GM12878 (cell line): ENCODE data around the gene RNF149. TPM values are rescaled to one million over a fixed set of nuclear protein-coding genes. Genes with fewer than 3 reads are reported as not detected.
"Not testable (repeated sequence)": the region's sequence is repeated elsewhere in the genome, so short reads cannot be mapped to it uniquely, and the experiment has no call there.

Source experiments
- ATAC-seq: fragments of 200-7000 bp; cut with Tn5 transposase; 3 replicates; pipeline ENCODE4 v1.9.1; 2020; ENCODE audit warnings: mild to moderate bottlenecking, moderate library complexity
- BruUV-seq: library from RNA; stranded (reverse); fragments of 400-500 nt; replicated peaks from 2 replicates; lab custom pipeline; 2021; lab: Mats Ljungman, UMichigan
- CTCF ChIA-PET: fragments of 300-600 bp; sonication (Branson Sonifier 250); formaldehyde crosslinking; extraction: SDS; loops from one replicate; lab custom pipeline; 2021; ENCODE audit warnings: inconsistent platforms; lab: Yijun Ruan, JAX
- POLR2A ChIA-PET: fragments of 350-600 bp; formaldehyde crosslinking; extraction: SDS; loops from one replicate; lab custom pipeline; 2021; ENCODE audit warnings: inconsistent platforms; lab: Charles Lee
- RAD21 ChIA-PET: fragments of 300-600 bp; sonication (Branson Sonifier 250); formaldehyde crosslinking; loops from one replicate; lab custom pipeline; 2023; ENCODE audit warnings: antibody characterized with exemption; ENCODE audit not compliant: unreplicated experiment; lab: Charles Lee
- SMC1A ChIA-PET: fragments of 300-600 bp; sonication (Branson Sonifier 250); formaldehyde crosslinking; loops from one replicate; lab custom pipeline; 2023; ENCODE audit not compliant: unreplicated experiment, uncharacterized antibody; lab: Charles Lee
- DNase-seq: peaks from one replicate; pipeline ENCODE4 v3.0.0-alpha.2; 2011; ENCODE audit warnings: low read depth, low spot score
- FAIRE-seq: peaks from 3 replicates; lab custom pipeline; 2011; peaks lifted over from hg19 to GRCh38; lab: Jason Lieb, UNC
- H2AFZ ChIP-seq: 2 replicates; pipeline ENCODE4 v1.6.0; 2011; ENCODE audit warnings: low read depth, low read length, control low read depth; ENCODE audit not compliant: control insufficient read depth
- H3K27ac ChIP-seq: 2 replicates; pipeline ENCODE4 v1.5.1; 2011; ENCODE audit warnings: control low read depth; ENCODE audit not compliant: control insufficient read depth, insufficient read depth
- H3K27me3 ChIP-seq, 2 experiments: replicated peaks in 1 of 2; 2 replicates each; pipeline versions ENCODE4 v1.6.0 to v1.6.1; 2011; ENCODE audit warnings: low read length in 1 of 2; ENCODE audit not compliant: control insufficient read depth in 2 of 2, insufficient read depth in 2 of 2
- H3K36me3 ChIP-seq, 2 experiments: 2 replicates each; pipeline ENCODE4 v1.5.1; 2011; ENCODE audit warnings: low read length in 1 of 2; ENCODE audit not compliant: control insufficient read depth in 2 of 2, insufficient read depth in 2 of 2
- H3K4me1 ChIP-seq: 2 replicates; pipeline ENCODE4 v1.6.1; 2011; ENCODE audit warnings: mild to moderate bottlenecking, low read length, moderate library complexity, mixed read lengths; ENCODE audit not compliant: control insufficient read depth, insufficient read depth
- H3K4me2 ChIP-seq: 2 replicates; pipeline ENCODE4 v1.6.0; 2011; ENCODE audit warnings: control low read depth; ENCODE audit not compliant: control insufficient read depth, insufficient read depth
- H3K4me3 ChIP-seq: fragments of 200-600 bp; sonication (generic); 2 replicates; pipeline ENCODE4 v1.5.1; 2016
- H3K79me2 ChIP-seq: 2 replicates; pipeline ENCODE4 v1.6.0; 2011; ENCODE audit warnings: low read length; ENCODE audit not compliant: control insufficient read depth, insufficient read depth
- H3K9ac ChIP-seq: 2 replicates; pipeline ENCODE4 v1.8.0; 2011; ENCODE audit warnings: low read length, control low read depth, mixed read lengths; ENCODE audit not compliant: control insufficient read depth, insufficient read depth
- H3K9me3 ChIP-seq: replicated peaks from 3 replicates; pipeline ENCODE4 v1.5.1; 2011; ENCODE audit warnings: mild to moderate bottlenecking, low read length; ENCODE audit not compliant: control insufficient read depth, insufficient read depth
- H4K20me1 ChIP-seq: 2 replicates; pipeline ENCODE4 v1.6.0; 2011; ENCODE audit not compliant: control insufficient read depth, insufficient read depth
- EED ChIP-seq: sonication (generic); IDR thresholded peaks from 2 replicates; pipeline ENCODE4 v1.6.1; 2016; ENCODE audit warnings: antibody characterized with exemption, low read depth
- EGR1 ChIP-seq, 2 experiments: IDR thresholded peaks; 1 replicate in 1 of 2; 2 replicates in 1 of 2; pipeline ENCODE4 v1.6.1; 2011 to 2012; ENCODE audit warnings: low read depth in 2 of 2, low read length in 2 of 2, borderline replicate concordance in 1 of 2, mild to moderate bottlenecking in 1 of 2, moderate library complexity in 1 of 2
- MYB ChIP-seq: fragments of 150-350 bp; IDR thresholded peaks from 2 replicates; pipeline ENCODE4 v1.6.1; 2014; ENCODE audit warnings: mild to moderate bottlenecking, low read depth, low read length, borderline replicate concordance
- NR2F1 ChIP-seq: fragments of 450-650 bp; conservative IDR thresholded peaks from 2 replicates; pipeline ENCODE4 v1.6.1; 2017; ENCODE audit warnings: mild to moderate bottlenecking
- PKNOX1 ChIP-seq: fragments of 450-650 bp; IDR thresholded peaks from 2 replicates; pipeline ENCODE4 v1.6.1; 2016; ENCODE audit warnings: mild to moderate bottlenecking
- RBBP5 ChIP-seq: fragments of 200-600 bp; sonication (generic); conservative IDR thresholded peaks from 2 replicates; pipeline ENCODE4 v1.6.1; 2016
- RCOR1 ChIP-seq: conservative IDR thresholded peaks from 2 replicates; pipeline ENCODE4 v1.6.1; 2012; ENCODE audit warnings: low read depth, low read length, improper control_type of control experiment
- STAT1 ChIP-seq: fragments of 450-650 bp; conservative IDR thresholded peaks from 2 replicates; pipeline ENCODE4 v1.6.1; 2014; ENCODE audit warnings: antibody characterized with exemption, mild to moderate bottlenecking
- TARDBP ChIP-seq: IDR thresholded peaks from 2 replicates; pipeline ENCODE4 v1.6.1; 2016; ENCODE audit warnings: borderline replicate concordance
- ZBTB11 ChIP-seq: fragments of 450-650 bp; formaldehyde crosslinking; IDR thresholded peaks from 2 replicates; pipeline ENCODE4 v1.5.0; 2022; ENCODE audit warnings: mild to moderate bottlenecking, missing genetic modification characterization
- ZBTB33 ChIP-seq: fragments of 450-650 bp; IDR thresholded peaks from 2 replicates; pipeline ENCODE4 v1.6.1; 2017; ENCODE audit warnings: mild to moderate bottlenecking
- WGBS: methylation state at CpG from one replicate; pipeline ENCODE4 v1.1.6; 2016; ENCODE audit warnings: low lambda C conversion rate; ENCODE audit not compliant: insufficient replicate concordance, insufficient coverage; ENCODE audit errors: missing lambda C conversion rate; 5-methylcytosine and 5-hydroxymethylcytosine counted together
- in situ Hi-C: fragments of 300-500 bp; cut with MboI; formaldehyde crosslinking; loops from 9 replicates; pipeline ENCODE4 v1.14.3; 2018; ENCODE audit warnings: mixed read lengths
- intact Hi-C: fragments of 100-400 bp; cut with micrococcal nuclease; formaldehyde crosslinking; loops from one replicate; pipeline ENCODE4 v1.14.2; 2022; ENCODE audit not compliant: unreplicated experiment
- polyA plus RNA-seq, 11 experiments: library from polyadenylated mRNA; depleted of rRNA in 4 of 11; unstranded in 6 of 11; stranded (reverse) in 5 of 11; fragments of >200 nt; fragmentation: Nextera tagmentation in 4 of 11; fragmentation: Illumina TruSeq in 1 of 11; extraction: Ambion mirVana in 4 of 11; extraction: Trizol in 1 of 11; gene quantifications; 1 replicate in 1 of 11; 2 replicates in 10 of 11; pipeline versions ENCODE4 v1.2.1 to v1.2.3, GENCODE V29; 2011 to 2016; ENCODE audit warnings: inconsistent platforms in 2 of 11, missing spikeins in 2 of 11, low read depth in 1 of 11
- total RNA-seq, 4 experiments: library from RNA; depleted of rRNA in 3 of 4; stranded (reverse); fragments of >200 nt in 3 of 4; fragmentation: Illumina TruSeq in 1 of 4; extraction: Trizol in 1 of 4; gene quantifications; 2 replicates each; pipeline versions ENCODE4 v1.2.1 to v1.2.3, GENCODE V29; 2013 to 2021

RNF149 gene
- total and polyA plus RNA-seq, 10 of the 15 experiments (the other 5 are each of a cell fraction or from before 2014, with no cell fraction given), result 5.2 to 38.4 (median 16.3) TPM

- in situ Hi-C loops, H3K9ac ChIP-seq, H2AFZ ChIP-seq, SMC1A ChIA-PET, H3K27ac ChIP-seq, H3K4me3 ChIP-seq, DNase-seq, ATAC-seq, H3K27me3 ChIP-seq, H3K79me2 ChIP-seq, BruUV-seq, H4K20me1 ChIP-seq, H3K9me3 ChIP-seq, FAIRE-seq, H3K4me1 ChIP-seq, H3K36me3 ChIP-seq, POLR2A ChIA-PET, H3K4me2 ChIP-seq: not testable (repeated sequence)
- 49% methylated on average over 4 of the region's 4 CpGs for WGBS
- intact Hi-C loops, result loop anchor here (5.0 kb wide), 1 partner anchor 50 kb away; no protein-coding TSS in a partner anchor
- ChIA-PET CTCF (interaction anchor here (0.7 kb wide), 1 partner anchor 10 kb away, joined by 3 read pairs; no protein-coding TSS in a partner anchor), RAD21 (interaction anchor here (1.1 kb wide), 1 partner anchor 10 kb away, joined by 3 read pairs; no protein-coding TSS in a partner anchor)
These were observed 44.1 kb upstream of the RNF149 start for GRCh38 chr2:101352631-101353030.

GRCh38 chr2:101351207-101351606 is 42.7 kb upstream of the RNF149 start:
- ATAC-seq (no peak), FAIRE-seq (no peak), DNase-seq (no peak)
- no peaks in the 10 kb centered on the region for H3K9me3 ChIP-seq
- ChIA-PET POLR2A (no interaction called here), RAD21 (no interaction called here), SMC1A (interaction anchor here (1.2 kb wide), 1 partner anchor 10 kb away, joined by 3 read pairs; no protein-coding TSS in a partner anchor), CTCF (interaction anchor here (2.5 kb wide), 1 partner anchor 9 kb away, joined by 11 read pairs; no protein-coding TSS in a partner anchor)
- H3K4me3 ChIP-seq, result no peak overlapping the region
- H3K36me3 ChIP-seq, result no peaks in the 10 kb centered on the region
- H3K9ac ChIP-seq, result no peak overlapping the region
- H4K20me1 ChIP-seq, result no peaks in the 10 kb centered on the region
- WGBS, result 35% methylated on average over 7 of the region's 7 CpGs
- no peaks in the 10 kb centered on the region; a peak in 2 of 4 replicates for H3K27me3 ChIP-seq
- intact Hi-C loops (loop anchor here (5.0 kb wide), 1 partner anchor 51 kb away; no protein-coding TSS in a partner anchor), in situ Hi-C loops (no loop called here)
- no peak overlapping the region for H3K4me2 ChIP-seq
- H3K27ac ChIP-seq, result no peak overlapping the region
- H3K4me1 ChIP-seq, result no peaks in the 10 kb centered on the region
- BruUV-seq, result no TSS peak
- H3K79me2 ChIP-seq, result no peaks in the 10 kb centered on the region
- no peak overlapping the region for H2AFZ ChIP-seq
- no peak for TF ChIP-seq PKNOX1
- no peak for TF ChIP-seq NR2F1
- no peak for TF ChIP-seq RBBP5
- TF ChIP-seq EGR1 (IDR thresholded peaks at IDR 0.05; ENCODE audit: borderline replicate concordance in 1 of 2, low read depth in 2 of 2, low read length in 2 of 2), result no peak
- no peak for TF ChIP-seq ZBTB11 (CRISPR knock-in tag)
- TF ChIP-seq ZBTB33, result no peak
- TF ChIP-seq EED, result no peak
- no peak for TF ChIP-seq RCOR1
- no peak for TF ChIP-seq TARDBP
- TF ChIP-seq MYB, result no peak
- TF ChIP-seq STAT1, result no peak
